GM12873 (cell line): ENCODE results near the gene EPHA2.

Experiments used
- TF ChIP-seq, protein P1 (sequence below): IDR thresholded peaks from 2 replicates; pipeline ENCODE4 v1.5.1; 2012; ENCODE audit warnings: low read depth, mild to moderate bottlenecking, moderate library complexity, low read length, control low read depth; ENCODE audit not compliant: insufficient read depth; ENCODE audit errors: missing control alignments

EPHA2 gene

DNA sequence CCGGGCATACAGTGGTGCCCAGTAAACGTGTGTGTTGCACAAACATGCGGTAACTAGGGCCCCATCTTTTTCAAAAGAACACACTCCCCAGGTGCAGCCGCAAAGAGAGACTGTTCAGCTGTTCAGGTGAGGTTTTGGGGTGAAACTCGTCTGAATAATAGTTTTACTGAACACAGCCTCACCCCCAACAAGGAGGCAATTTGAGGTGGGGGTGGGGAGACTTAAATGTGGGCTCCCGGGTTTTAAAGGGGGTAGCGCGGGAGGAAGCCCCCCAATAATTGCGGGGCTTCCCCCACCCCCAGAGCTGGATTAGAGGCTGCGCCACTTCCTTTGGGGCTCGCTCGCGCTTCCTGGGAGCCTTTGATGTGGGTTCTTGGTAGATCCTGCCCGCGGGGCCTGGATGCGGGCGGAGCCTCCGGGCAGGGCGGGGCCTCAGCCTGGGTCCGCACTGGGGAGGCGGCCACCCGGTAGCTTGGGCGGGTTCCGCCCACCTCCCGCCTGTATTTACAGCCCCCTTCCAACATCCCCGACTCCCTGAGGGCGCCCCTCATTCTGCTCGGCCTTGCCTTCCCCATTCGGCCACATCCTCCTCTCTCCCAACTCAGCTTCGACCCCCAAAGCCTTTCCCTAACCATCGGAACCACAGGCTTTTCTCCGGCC is 6.4 kb upstream of the EPHA2 start:
- TF ChIP-seq, protein P1, sequence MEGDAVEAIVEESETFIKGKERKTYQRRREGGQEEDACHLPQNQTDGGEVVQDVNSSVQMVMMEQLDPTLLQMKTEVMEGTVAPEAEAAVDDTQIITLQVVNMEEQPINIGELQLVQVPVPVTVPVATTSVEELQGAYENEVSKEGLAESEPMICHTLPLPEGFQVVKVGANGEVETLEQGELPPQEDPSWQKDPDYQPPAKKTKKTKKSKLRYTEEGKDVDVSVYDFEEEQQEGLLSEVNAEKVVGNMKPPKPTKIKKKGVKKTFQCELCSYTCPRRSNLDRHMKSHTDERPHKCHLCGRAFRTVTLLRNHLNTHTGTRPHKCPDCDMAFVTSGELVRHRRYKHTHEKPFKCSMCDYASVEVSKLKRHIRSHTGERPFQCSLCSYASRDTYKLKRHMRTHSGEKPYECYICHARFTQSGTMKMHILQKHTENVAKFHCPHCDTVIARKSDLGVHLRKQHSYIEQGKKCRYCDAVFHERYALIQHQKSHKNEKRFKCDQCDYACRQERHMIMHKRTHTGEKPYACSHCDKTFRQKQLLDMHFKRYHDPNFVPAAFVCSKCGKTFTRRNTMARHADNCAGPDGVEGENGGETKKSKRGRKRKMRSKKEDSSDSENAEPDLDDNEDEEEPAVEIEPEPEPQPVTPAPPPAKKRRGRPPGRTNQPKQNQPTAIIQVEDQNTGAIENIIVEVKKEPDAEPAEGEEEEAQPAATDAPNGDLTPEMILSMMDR: no peak

DNA sequence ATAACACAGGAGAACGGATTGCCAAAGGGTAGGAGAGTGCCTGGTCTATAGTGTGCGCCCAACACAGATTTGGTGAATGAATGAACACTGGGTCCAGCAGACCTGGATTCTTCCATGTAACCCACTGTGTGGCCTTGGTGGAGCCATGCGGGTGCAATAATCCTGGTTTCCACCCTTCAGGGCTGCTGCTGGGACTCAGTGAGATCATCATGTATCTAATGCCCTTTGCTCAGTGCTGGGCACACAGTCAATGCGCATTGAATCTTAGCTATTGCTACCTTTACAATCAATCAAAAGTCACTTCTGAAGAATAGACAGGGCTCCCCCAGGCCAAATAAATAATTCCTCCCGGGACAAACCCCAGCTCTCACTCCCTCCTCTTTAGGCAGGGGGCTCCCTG is 5.8 kb upstream of the EPHA2 start:
- TF ChIP-seq, protein P1: no peak

DNA sequence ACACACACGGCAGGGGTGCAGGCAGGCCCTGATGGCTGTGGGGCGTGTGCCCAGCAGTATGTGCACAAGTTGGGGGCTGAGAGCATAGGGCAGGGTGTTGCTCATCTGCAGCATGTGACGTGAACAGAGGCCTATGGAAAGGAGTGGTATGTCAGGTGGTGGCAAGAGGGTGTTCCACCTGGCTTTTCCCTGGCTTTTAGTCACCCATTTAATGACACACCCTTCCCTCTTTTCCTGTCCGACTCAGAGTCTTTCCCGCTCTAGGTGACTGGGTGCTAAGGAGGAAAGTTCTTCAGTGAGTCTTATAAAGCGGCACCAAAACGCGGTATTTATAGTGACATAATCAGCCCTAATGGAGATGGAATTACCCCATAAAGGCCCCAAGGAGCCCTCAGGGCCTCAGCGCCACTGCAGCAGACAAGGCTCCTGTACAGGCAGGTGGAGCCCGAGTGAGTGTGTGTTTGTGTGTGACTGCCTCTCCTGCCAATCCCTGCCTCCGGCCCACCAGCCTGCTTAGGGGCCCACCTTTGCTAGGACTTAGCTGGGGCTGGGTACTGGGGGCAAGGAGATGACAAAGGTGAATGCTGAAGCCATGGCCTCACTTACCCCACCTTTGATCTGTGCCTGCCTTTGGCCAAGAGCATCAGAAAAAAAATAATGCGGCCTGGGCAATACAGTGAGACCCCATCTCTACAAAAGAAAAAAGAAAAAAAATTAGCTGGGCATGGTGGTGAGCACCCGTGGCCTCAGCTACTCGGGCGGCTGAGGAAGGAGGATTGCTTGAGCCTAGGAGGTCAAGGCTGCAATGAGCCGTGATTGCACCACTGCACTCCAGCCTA is 3.3 kb upstream of the EPHA2 start:
- TF ChIP-seq, protein P1: no peak

DNA sequence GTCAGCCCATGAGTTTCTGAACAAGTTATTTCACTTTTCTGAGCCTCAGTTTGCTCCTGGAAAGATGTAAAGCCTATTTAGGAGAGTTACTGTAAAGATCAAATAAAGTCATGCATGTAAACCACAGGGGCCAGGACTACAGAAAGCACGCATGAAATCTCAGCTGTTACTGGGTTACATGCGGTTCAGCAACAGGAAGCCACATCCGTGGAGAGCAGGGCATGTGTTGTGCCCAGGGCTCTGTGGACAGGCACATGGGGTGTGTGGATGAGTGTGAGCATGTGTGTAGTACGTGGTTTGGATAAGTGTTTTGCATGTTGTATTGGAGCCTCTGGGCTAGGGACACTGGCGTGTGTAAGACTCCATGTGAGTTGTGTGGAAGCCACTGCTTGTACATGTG is 2.2 kb upstream of the EPHA2 start:
- TF ChIP-seq, protein P1: no peak

DNA sequence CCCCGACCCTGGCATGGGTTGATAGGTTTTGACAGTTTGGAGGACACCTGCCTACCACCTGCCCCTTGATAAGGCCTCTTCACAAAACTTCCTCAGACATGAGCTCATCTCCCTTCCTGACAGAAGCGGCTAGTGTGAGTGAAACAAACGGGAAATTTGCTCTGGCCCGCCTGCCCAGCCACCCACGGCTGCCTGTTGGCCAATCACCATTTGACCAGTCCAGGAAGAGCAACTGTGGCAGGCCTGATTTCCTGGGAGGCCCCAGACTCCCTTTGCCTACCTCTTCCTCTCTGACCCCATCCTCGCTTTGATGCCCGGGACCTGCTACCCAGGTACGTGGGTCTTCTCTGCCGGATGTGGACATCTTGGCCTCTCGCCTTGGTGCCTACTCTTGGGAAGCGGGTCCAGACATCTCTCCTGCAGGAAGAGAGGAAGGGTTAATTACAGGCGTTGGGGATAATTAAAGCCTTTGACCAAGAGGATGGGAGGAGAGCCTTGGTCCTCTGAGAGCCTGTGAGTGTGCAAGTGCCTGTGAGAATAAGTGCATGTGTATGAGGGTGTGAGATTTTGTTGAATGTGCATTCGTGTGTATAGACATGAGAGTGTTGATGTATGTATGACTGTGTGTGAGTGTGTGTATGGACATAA is 1.1 kb upstream of the EPHA2 start:
- TF ChIP-seq, protein P1: no peak

DNA sequence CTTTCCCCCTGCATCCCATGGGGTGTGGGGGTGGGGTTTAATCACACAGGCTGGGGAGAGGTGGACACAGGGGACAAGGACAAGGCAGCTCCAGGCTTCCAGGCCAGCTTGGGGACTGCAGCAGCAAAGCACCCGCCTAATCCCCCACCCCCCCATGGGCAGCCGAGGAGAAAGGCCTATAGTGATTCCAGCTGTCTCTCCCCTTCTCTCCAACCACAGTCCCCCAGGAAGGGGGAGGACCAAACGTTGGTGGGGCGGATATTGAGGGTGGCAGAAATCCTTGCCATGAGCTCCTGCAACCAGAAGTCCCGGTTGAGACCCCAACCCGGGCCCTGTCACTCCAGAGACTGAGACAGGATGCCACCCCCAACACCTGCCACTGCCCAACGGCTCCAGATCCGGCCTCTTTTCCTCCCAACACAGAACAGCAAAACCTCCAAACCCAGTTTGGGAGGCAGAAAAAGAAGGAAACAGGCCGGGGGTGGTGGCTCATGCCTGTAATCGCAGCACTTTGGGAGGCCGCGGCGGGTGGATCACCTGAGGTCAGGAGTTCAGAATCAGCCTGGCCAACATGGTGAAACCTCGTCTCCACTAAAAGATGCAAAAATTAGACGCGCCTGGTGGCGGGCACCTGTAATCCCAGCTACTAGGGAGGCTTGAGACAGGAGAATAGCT is 1.7 kb downstream of the EPHA2 start:
- TF ChIP-seq, protein P1: no peak
